RWPE2 (cell line): ENCODE data around the gene BBOX1.

Experiments
- ATAC-seq: fragments of 200-7000 bp; cut with Tn5 transposase; 3 replicates; pipeline ENCODE4 v1.9.1; 2021; ENCODE audit warnings: low read depth
- DNase-seq: peaks from one replicate; pipeline ENCODE4 v3.0.0-alpha.2; 2020; ENCODE audit warnings: low spot score
- H3K27ac ChIP-seq: fragments of 450-650 bp; 2 replicates; pipeline ENCODE4 v1.5.1; 2017; ENCODE audit warnings: mild to moderate bottlenecking; ENCODE audit not compliant: poor library complexity, severe bottlenecking
- H3K27me3 ChIP-seq: fragments of 250-450 bp; sonication (Bioruptor Pico); 2 replicates; pipeline ENCODE4 v1.5.1; 2021; ENCODE audit warnings: mild to moderate bottlenecking, moderate library complexity; ENCODE audit not compliant: insufficient read depth, poor library complexity, severe bottlenecking
- H3K36me3 ChIP-seq: fragments of 250-450 bp; sonication (Bioruptor Pico); 2 replicates; pipeline ENCODE4 v1.5.1; 2020; ENCODE audit warnings: low read depth, mild to moderate bottlenecking, moderate library complexity
- H3K4me1 ChIP-seq: fragments of 250-450 bp; sonication (Bioruptor Pico); 2 replicates; pipeline ENCODE4 v1.5.1; 2021; ENCODE audit warnings: mild to moderate bottlenecking, moderate library complexity; ENCODE audit not compliant: insufficient read depth, poor library complexity, severe bottlenecking
- H3K4me3 ChIP-seq: fragments of 250-450 bp; sonication (Bioruptor Pico); 2 replicates; pipeline ENCODE4 v1.5.1; 2021; ENCODE audit warnings: mild to moderate bottlenecking, moderate library complexity; ENCODE audit not compliant: severe bottlenecking
- H3K9me3 ChIP-seq: fragments of 250-450 bp; sonication (Bioruptor Pico); 2 replicates; pipeline ENCODE4 v1.5.1; 2021; ENCODE audit warnings: mild to moderate bottlenecking, moderate library complexity; ENCODE audit not compliant: severe bottlenecking
- CTCF ChIP-seq: fragments of 450-650 bp; IDR thresholded peaks from one replicate; pipeline ENCODE4 v1.5.1; 2017; ENCODE audit warnings: mild to moderate bottlenecking, moderate library complexity; ENCODE audit not compliant: poor library complexity, severe bottlenecking

BBOX1 gene

DNA sequence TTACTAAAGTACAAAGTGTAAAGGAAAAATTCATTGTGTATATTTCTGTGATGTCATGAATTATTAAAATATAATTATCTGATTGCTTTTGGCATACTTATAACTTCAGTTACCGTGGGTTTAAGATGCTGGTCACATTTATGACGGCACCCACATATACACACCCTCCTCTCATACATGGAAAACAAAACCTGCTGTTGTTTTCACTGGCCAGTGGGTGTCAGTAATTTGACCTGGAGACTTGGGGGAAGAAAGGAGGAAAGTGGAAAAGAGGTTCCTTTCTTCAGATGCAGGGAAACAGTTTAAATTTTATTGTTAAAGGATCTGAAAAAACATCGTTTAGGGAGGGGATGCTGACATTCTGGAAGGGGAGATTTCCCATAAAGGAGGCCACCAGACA is 742 bp upstream of the BBOX1 start:
- TF ChIP-seq CTCF, result peak; percentile 33
- no peak overlapping the region for H3K4me3 ChIP-seq
- H3K9me3 ChIP-seq, result no peaks in the 10 kb centered on the region
- H3K27me3 ChIP-seq, result no peaks in the 10 kb centered on the region
- no peaks in the 10 kb centered on the region for H3K36me3 ChIP-seq
- peaks cover 14% of the 10 kb centered on the region for H3K4me1 ChIP-seq
- DNase-seq (no peak), ATAC-seq (peak; percentile 14; the same call in 1 of the 3 replicates)
- peak overlapping the region; percentile 48 for H3K27ac ChIP-seq

DNA sequence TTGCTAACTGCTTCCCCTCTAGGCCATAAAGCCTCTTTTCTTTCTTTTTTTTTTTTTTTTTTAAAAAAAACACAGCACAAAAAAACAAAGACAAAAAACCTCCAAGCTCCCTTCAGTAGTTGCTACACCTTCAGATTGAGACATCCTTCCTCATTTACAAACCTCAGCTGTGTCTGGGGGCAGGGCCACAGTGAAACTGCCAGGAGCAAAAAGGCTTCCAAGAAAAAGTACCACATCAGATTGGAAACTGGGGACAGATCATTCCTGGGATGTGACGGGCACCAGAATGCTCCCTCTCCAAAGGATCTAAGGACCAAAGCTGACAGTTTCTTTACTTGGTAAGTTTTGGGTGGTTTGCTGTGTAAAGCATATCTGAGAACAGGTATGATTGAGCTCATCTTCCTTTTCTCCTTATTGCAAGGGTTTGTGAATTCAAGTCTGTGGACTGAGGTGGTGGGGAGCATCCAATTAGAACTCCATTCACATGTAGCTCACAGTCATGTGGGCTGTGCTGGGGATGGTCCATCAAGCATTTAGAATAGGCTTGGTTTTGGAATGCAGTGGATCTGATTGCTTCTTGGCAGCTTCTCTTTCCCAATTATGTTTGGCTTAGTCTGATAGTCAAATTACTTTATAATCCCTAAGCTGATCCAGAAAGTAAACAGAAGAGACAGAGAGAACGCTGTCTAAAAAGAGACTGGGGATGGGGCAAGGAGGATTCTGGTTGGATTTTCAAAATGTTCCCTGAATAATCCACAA is 705 bp downstream of the BBOX1 start:
- peak overlapping the region; percentile 48 for H3K27ac ChIP-seq
- no peak for ATAC-seq

GRCh38 chr11:27046956-27047355 is 6.3 kb downstream of the BBOX1 start:
- DNase-seq (no peak), ATAC-seq (no peak)
- Histone ChIP-seq H3K4me1 (no peaks in the 10 kb centered on the region), H3K36me3 (no peaks in the 10 kb centered on the region), H3K27ac (no peak overlapping the region), H3K4me3 (no peak overlapping the region), H3K9me3 (no peaks in the 10 kb centered on the region), H3K27me3 (no peaks in the 10 kb centered on the region)
- TF ChIP-seq CTCF, result no peak

More for the DNA sequence above, 705 bp downstream of the BBOX1 start:
- H3K9me3 ChIP-seq, result no peaks in the 10 kb centered on the region
- no peak for DNase-seq
- H3K27me3 ChIP-seq, result no peaks in the 10 kb centered on the region
- no peaks in the 10 kb centered on the region for H3K36me3 ChIP-seq
- no peak for TF ChIP-seq CTCF
- no peak overlapping the region for H3K4me3 ChIP-seq
- peaks cover 14% of the 10 kb centered on the region for H3K4me1 ChIP-seq

DNA sequence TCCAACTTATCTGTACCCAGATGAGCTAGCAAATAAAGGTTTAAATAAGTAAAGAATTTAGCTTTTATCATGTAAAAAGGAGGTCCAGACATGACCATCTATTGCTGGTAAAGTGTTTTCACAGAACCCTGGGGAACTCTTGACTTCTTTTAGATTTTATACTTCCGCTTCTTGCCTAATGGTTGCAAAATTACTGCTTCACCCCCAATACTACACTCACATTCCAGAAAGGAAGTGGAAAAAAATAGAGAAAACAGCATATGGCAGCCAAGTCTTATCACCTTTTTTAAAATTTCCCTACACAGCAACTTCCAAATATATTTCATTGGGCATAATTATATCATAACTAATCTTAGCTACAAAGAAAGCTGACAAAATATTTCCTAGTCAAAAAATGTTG is 12.1 kb downstream of the BBOX1 start:
- H3K36me3 ChIP-seq, result no peaks in the 10 kb centered on the region
- no peaks in the 10 kb centered on the region for H3K9me3 ChIP-seq
- no peak overlapping the region for H3K27ac ChIP-seq
- ATAC-seq (no peak), DNase-seq (no peak)
- peaks cover 3% of the 10 kb centered on the region for H3K4me1 ChIP-seq
- TF ChIP-seq CTCF, result no peak
- H3K27me3 ChIP-seq, result no peaks in the 10 kb centered on the region
- no peak overlapping the region for H3K4me3 ChIP-seq

DNA sequence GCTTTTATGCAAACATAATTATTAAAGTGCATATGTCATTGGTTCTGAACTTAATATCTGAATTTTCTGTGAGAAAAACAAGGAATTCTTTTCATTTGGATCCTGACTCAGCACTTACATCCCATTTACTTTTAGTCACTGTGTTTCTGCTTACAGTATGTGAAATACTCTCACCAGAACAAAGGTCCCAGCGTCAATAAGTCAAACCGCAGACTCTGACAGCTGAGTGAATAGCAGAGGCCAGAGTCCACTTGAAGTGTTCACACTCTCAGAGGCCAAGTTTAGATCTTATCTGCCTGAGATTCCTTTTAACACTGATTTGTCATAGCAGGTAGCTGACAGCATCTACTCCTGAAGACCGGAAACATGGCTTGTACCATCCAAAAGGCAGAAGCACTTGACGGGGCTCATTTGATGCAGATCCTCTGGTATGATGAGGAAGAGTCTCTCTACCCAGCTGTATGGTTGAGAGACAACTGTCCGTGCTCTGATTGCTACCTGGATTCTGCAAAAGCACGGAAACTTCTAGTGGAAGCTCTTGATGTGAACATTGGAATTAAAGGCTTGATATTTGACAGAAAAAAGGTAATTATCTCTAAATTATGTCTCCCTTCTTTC is 14.6 kb downstream of the BBOX1 start:
- H3K9me3 ChIP-seq, result no peaks in the 10 kb centered on the region
- H3K27ac ChIP-seq, result no peak overlapping the region
- no peaks in the 10 kb centered on the region for H3K36me3 ChIP-seq
- no peaks in the 10 kb centered on the region for H3K27me3 ChIP-seq
- H3K4me3 ChIP-seq, result no peak overlapping the region
- H3K4me1 ChIP-seq, result peaks cover 3% of the 10 kb centered on the region
- DNase-seq, result no peak
- no peak for TF ChIP-seq CTCF
- peak; percentile 95 for ATAC-seq
